Adrenal gland (tissue), 12 donors: Measurements from ENCODE around the gene NAV2. TPM values are rescaled to one million over a fixed set of nuclear protein-coding genes. Genes with fewer than 3 reads are reported as not detected.

Source experiments
- DNase-seq, 7 donors: peaks; one replicate each; pipeline ENCODE4 v3.0.0-alpha.2; 2019 to 2020
- H3K27ac ChIP-seq, 5 donors: fragments of 200-600 bp; sonication (generic) in 4 of 5; 1 replicate in 3 of 5; 2 replicates in 2 of 5; pipeline versions ENCODE4 v1.5.1 to v1.8.0; 2016 to 2020; ENCODE audit warnings: mild to moderate bottlenecking in 1 of 5
- H3K27me3 ChIP-seq: fragments of 200-600 bp; 2 replicates; pipeline ENCODE4 v1.8.0; 2021
- H3K36me3 ChIP-seq, 2 donors: fragments of 200-600 bp; replicated peaks in 1 of 2; 1 replicate in 1 of 2; 2 replicates in 1 of 2; pipeline versions ENCODE4 v1.5.1 to v1.8.0; 2018 to 2022
- H3K4me1 ChIP-seq, 2 donors: fragments of 200-600 bp; replicated peaks in 1 of 2; 1 replicate in 1 of 2; 2 replicates in 1 of 2; pipeline versions ENCODE4 v1.5.1 to v1.8.0; 2018 to 2021
- H3K4me3 ChIP-seq, 4 donors: fragments of 200-600 bp; sonication (generic) in 3 of 4; one replicate each; pipeline ENCODE4 v1.5.1; 2016 to 2018
- H3K9me3 ChIP-seq, 3 donors: fragments of 200-600 bp; sonication (generic) in 1 of 3; replicated peaks in 1 of 3; 1 replicate in 2 of 3; 2 replicates in 1 of 3; pipeline versions ENCODE4 v1.5.1 to v1.8.0; 2016 to 2021
- CTCF ChIP-seq, 6 experiments: fragments of 450-650 bp in 4 of 6; fragments of 200-600 bp in 2 of 6; sonication (generic) in 1 of 6; IDR thresholded peaks; 1 replicate in 5 of 6; 2 replicates in 1 of 6; pipeline versions ENCODE4 v1.5.1 to v1.8.0; 2016 to 2021; ENCODE audit warnings: antibody characterized with exemption in 6 of 6, mild to moderate bottlenecking in 2 of 6, moderate library complexity in 1 of 6
- POLR2A ChIP-seq, 2 donors: fragments of 450-650 bp; IDR thresholded peaks; one replicate each; pipeline ENCODE4 v1.6.1; 2017; ENCODE audit warnings: antibody characterized with exemption in 2 of 2, mild to moderate bottlenecking in 2 of 2, moderate library complexity in 1 of 2
- WGBS, 4 donors: extraction: QIAGEN DNeasy Blood & Tissue Kit in 2 of 4; methylation state at CpG; one replicate each; pipeline versions ENCODE4 v1.1.5 to v1.1.7; 2013 to 2017; 5-methylcytosine and 5-hydroxymethylcytosine counted together
- intact Hi-C, 2 donors: fragments of 100-400 bp; cut with DNase I; formaldehyde crosslinking; loops; one replicate each; pipeline versions ENCODE4 v1.14.1 to v1.15.0; 2022 to 2023
- polyA plus RNA-seq, 3 donors: library from polyadenylated mRNA; stranded (reverse); fragments of 200-250 nt in 2 of 3; fragments of 350-450 nt in 1 of 3; fragmentation: Illumina TruSeq in 1 of 3; extraction: RNeasy Lipid Tissue Mini Kit (QIAGEN cat#74804) in 1 of 3; gene quantifications; one replicate each; pipeline ENCODE4 v1.2.3, GENCODE V29; 2013 to 2014
- total RNA-seq, 9 donors: library from RNA; depleted of rRNA in 4 of 9; stranded (reverse); fragments of >200 nt in 4 of 9; fragments of 120-200 nt in 1 of 9; fragmentation: NEBNext Ultra II Directional in 1 of 9; extraction: Animal tissue kit (Norgen Biotek cat#: 25700) in 1 of 9; gene quantifications; one replicate each; pipeline versions ENCODE4 v1.1.0 to v1.2.4, GENCODE V29; 2013 to 2023
- donor health status: healthy with polysubstance abuse.
- donor health status: Bipolar disorder and iron deficiency.
- donor health status: DM: yes; HTN: yes; CAD: no.
- donor health status: DM: no; HTN: no; CAD: no.
- donor health status: DM: no; HTN: no; CAD: no.
- donor health status: DM: yes; HTN: yes; CAD: no.

NAV2 gene
- total and polyA plus RNA-seq, 12 donors, result 1.6 to 9.2 (median 5.5) TPM

GRCh38 chr11:19762266-19762665, 49.6 kb downstream of the NAV2 start:
- DNase-seq, result no peak
- Histone ChIP-seq H3K9me3 (no peaks in the 10 kb centered on the region), H3K4me1 (no peaks in the 10 kb centered on the region), H3K27me3 (no peaks in the 10 kb centered on the region), H3K36me3 (no peaks in the 10 kb centered on the region), H3K27ac (no peak overlapping the region), H3K4me3 (no peak overlapping the region)
- 92 to 100% (median 95%) methylated on average over 1 of the region's 1 CpG for WGBS, 4 donors
- TF ChIP-seq CTCF (IDR thresholded peaks at IDR 0.05), result no peak
- no peak for TF ChIP-seq POLR2A (IDR thresholded peaks at IDR 0.05)
- intact Hi-C loops, result no loop called here

- DNase-seq, result no peak
- intact Hi-C loops, result no loop called here
- Histone ChIP-seq H3K36me3 (no peaks in the 10 kb centered on the region), H3K27me3 (no peaks in the 10 kb centered on the region), H3K27ac (no peak overlapping the region), H3K4me1 (no peaks in the 10 kb centered on the region), H3K4me3 (no peak overlapping the region), H3K9me3 (no peaks in the 10 kb centered on the region)
- no peak for TF ChIP-seq CTCF (IDR thresholded peaks at IDR 0.05)
- TF ChIP-seq POLR2A (IDR thresholded peaks at IDR 0.05), result no peak
- 66 to 81% (median 74%) methylated on average over 7 of the region's 7 CpGs for WGBS, 4 donors
Measured at GRCh38 chr11:19763330-19763729, 50.7 kb downstream of the NAV2 start.

DNA sequence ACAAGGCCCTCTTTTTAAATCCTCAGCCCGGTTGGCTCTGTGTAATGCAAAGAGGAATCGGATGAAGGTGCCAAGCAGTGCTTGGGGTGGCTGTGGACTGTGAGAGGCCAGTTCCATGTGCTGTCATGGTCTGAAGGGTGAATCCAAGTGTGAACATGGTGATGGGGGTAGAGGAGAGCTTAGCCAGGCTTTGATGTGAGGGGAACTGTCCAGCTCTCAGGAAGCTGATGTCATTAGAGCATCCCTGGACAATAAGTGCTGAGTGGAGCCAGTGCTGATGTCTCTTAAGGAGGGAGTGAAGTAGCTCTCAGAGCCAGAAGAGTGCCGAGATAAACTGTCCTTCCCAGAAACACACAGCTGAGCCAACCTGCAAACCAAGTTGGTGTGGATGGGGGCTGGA, 53.6 kb downstream of the NAV2 start:
- intact Hi-C loops, result no loop called here
- no peaks in the 10 kb centered on the region for H3K36me3 ChIP-seq
- no peak overlapping the region for H3K27ac ChIP-seq
- no peaks in the 10 kb centered on the region for H3K4me1 ChIP-seq
- H3K9me3 ChIP-seq, result no peaks in the 10 kb centered on the region
- TF ChIP-seq POLR2A (IDR thresholded peaks at IDR 0.05), result no peak
- no peak for TF ChIP-seq CTCF (IDR thresholded peaks at IDR 0.05)
- WGBS, 4 donors, result 86 to 94% (median 88%) methylated on average over 3 of the region's 3 CpGs
- H3K4me3 ChIP-seq, result no peak overlapping the region
- H3K27me3 ChIP-seq, result no peaks in the 10 kb centered on the region
- DNase-seq, result no peak

- no peaks in the 10 kb centered on the region for H3K9me3 ChIP-seq
- no peaks in the 10 kb centered on the region for H3K4me1 ChIP-seq
- no peaks in the 10 kb centered on the region for H3K36me3 ChIP-seq
- DNase-seq, result peak in 1 of 7 donors; percentile 5
- H3K27me3 ChIP-seq, result no peaks in the 10 kb centered on the region
- intact Hi-C loops, result no loop called here
- no peak for TF ChIP-seq CTCF (IDR thresholded peaks at IDR 0.05)
- TF ChIP-seq POLR2A (IDR thresholded peaks at IDR 0.05), result no peak
- 17 to 73% (median 50%) methylated on average over 1 of the region's 1 CpG for WGBS, 4 donors
- no peak overlapping the region for H3K4me3 ChIP-seq
- no peak overlapping the region for H3K27ac ChIP-seq
Measured at GRCh38 chr11:19766810-19767209, 54.2 kb downstream of the NAV2 start.
